ENCODE measurements around the gene ARVCF. TPM values are rescaled to one million over a fixed set of nuclear protein-coding genes. Genes with fewer than 3 reads are reported as not detected.
A peak's percentile ranks its signal among the peaks of the same experiment; 100 is the strongest.

Gene ARVCF
- total RNA-seq, 1 donor from 2014 or later: 26.8 TPM

GRCh38 chr22:19971276-19972124 lies 45.1 kb downstream of the ARVCF start:
- DNase-seq (no peak), ATAC-seq (peak; percentile 7)
- intact Hi-C loops (cut with micrococcal nuclease): loop anchor here (5.0 kb wide), 1 partner anchor 41 kb away; no protein-coding TSS in a partner anchor

GRCh38 chr22:19970479-19971275 lies 45.9 kb downstream of the ARVCF start:
- intact Hi-C loops (cut with micrococcal nuclease): loop anchor here (5.0 kb wide), 1 partner anchor 42 kb away; no protein-coding TSS in a partner anchor
- DNase-seq (peak; percentile 85), ATAC-seq (peak; percentile 71)

DNA sequence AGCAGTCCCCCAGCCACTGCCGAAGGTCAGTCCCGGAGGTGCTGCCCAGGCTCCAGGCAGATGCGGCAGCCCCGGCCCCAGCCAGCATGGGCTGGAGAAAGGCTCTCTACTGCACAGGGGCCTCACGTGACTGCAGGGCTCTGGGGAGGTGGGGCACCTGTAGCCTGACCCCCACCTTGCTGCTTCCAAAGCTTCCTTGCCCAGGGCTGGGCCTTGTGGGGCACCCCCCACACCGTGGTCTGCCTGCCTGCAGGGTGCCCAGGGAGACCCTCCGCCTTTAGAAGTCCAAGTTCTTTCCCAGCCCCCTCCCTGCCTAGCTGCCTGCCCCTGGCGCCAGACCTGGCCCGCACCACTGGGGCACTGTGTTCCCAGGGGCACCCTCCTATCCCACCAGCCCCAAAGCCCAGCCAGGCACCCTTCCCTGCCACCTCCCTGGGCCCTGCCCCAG lies 46.6 kb downstream of the ARVCF start:
- peak; percentile 2 for ATAC-seq
- intact Hi-C loops (cut with micrococcal nuclease): loop anchor here (5.0 kb wide), 1 partner anchor 42 kb away; no protein-coding TSS in a partner anchor
- no peak for DNase-seq

DNA sequence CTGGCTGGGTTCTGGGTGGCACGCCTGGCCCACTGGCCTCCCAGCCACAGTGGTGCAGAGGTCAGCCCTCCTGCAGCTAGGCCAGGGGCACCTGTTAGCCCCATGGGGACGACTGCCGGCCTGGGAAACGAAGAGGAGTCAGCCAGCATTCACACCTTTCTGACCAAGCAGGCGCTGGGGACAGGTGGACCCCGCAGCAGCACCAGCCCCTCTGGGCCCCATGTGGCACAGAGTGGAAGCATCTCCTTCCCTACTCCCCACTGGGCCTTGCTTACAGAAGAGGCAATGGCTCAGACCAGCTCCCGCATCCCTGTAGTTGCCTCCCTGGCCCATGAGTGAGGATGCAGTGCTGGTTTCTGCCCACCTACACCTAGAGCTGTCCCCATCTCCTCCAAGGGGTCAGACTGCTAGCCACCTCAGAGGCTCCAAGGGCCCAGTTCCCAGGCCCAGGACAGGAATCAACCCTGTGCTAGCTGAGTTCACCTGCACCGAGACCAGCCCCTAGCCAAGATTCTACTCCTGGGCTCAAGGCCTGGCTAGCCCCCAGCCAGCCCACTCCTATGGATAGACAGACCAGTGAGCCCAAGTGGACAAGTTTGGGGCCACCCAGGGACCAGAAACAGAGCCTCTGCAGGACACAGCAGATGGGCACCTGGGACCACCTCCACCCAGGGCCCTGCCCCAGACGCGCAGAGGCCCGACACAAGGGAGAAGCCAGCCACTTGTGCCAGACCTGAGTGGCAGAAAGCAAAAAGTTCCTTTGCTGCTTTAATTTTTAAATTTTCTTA lies 47.3 kb downstream of the ARVCF start:
- intact Hi-C loops (cut with micrococcal nuclease): no loop called here
- ATAC-seq (no peak), DNase-seq (no peak)

- DNase-seq (no peak), ATAC-seq (no peak)
- intact Hi-C loops (cut with micrococcal nuclease): no loop called here
Measured at GRCh38 chr22:19968450-19968891, 48.2 kb downstream of the ARVCF start.

- intact Hi-C loops (cut with micrococcal nuclease): no loop called here
- DNase-seq: no peak
- no peak for ATAC-seq
Measured at GRCh38 chr22:19967850-19968449, 48.7 kb downstream of the ARVCF start.

- ATAC-seq (no peak), DNase-seq (no peak)
- intact Hi-C loops (cut with micrococcal nuclease): no loop called here
Measured at GRCh38 chr22:19966908-19967750, 49.5 kb downstream of the ARVCF start.

- ATAC-seq (no peak), DNase-seq (no peak)
- intact Hi-C loops (cut with micrococcal nuclease): no loop called here
Measured at GRCh38 chr22:19965771-19966709, 50.6 kb downstream of the ARVCF start.

- DNase-seq (no peak), ATAC-seq (no peak)
- intact Hi-C loops (cut with micrococcal nuclease): no loop called here
Measured at GRCh38 chr22:19964701-19965386, 51.8 kb downstream of the ARVCF start.

- intact Hi-C loops (cut with micrococcal nuclease): no loop called here
- ATAC-seq: no peak
- DNase-seq: no peak
Measured at GRCh38 chr22:19963863-19964642, 52.6 kb downstream of the ARVCF start.

DNA sequence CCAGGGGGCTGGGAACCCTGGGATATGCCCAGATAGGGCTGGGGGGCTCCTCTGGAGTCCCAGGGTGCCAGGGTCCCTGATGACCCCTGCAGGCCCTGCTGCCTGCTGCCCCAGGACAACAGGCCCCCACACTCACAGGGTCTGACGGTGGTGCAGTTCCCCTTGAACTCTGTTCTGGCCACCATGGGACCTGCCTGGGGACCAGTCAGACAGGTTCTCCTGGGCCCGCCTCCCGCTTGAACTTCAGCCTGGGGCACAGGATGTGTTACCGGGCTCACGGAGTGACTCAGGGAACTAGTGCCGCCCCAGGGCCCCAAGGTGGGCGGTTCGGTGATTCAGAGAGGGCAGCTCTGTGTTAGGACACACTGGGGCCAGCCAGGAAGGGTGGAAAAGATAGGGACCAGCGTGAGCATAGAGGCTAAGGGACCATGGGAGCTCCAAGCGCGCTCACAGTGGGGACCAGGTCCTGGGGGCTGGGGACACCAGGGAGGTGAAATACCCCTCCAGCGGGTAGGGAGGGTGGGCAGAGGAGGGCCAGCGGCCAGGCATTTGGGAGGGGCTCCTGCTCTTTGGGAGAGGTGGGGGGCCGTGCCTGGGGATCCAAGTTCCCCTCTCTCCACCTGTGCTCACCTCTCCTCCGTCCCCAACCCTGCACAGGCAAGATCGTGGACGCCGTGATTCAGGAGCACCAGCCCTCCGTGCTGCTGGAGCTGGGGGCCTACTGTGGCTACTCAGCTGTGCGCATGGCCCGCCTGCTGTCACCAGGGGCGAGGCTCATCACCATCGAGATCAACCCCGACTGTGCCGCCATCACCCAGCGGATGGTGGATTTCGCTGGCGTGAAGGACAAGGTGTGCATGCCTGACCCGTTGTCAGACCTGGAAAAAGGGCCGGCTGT lies 53.5 kb downstream of the ARVCF start:
- ATAC-seq: no peak
- peak; percentile 35 for DNase-seq
- intact Hi-C loops (cut with micrococcal nuclease): no loop called here

DNA sequence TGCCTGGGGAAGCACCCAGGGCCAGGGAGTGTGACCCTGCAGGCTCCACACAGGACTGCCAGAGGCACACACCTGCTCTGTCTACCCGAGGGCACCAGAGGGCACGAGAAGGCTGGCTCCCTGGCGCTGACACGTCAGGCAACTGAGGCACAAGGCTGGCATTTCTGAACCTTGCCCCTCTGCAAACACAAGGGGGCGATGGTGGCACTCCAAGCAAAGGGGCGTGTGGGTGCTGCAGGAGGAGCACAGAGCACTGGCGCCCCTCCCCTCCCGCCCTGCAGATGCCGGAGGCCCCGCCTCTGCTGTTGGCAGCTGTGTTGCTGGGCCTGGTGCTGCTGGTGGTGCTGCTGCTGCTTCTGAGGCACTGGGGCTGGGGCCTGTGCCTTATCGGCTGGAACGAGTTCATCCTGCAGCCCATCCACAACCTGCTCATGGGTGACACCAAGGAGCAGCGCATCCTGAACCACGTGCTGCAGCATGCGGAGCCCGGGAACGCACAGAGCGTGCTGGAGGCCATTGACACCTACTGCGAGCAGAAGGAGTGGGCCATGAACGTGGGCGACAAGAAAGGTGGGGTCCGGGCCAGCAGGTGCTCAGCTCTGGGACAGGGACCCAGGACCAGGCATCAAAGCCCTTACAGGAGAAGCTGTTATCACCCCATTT lies 54.2 kb downstream of the ARVCF start:
- DNase-seq (peak; percentile 73), ATAC-seq (peak; percentile 39)
- intact Hi-C loops (cut with micrococcal nuclease): no loop called here

DNA sequence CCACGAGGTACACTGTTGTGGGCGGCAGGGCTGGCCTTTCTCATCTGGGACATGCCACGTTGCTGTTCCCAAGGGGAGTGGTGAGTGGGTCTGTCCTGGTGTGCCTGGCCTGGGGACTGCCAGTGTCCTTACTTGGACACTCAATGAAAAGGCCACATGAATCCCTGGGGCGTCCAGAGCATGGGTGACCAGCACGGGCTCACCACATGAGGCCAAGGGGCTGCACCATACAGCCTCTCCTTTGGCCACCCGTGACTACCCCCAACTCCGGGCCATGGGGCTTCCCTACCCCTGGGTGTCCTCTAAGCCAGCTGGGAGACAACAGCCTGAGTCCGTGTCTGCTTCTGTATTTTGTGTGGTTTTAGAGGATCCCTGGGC lies 54.8 kb downstream of the ARVCF start:
- ATAC-seq (no peak), DNase-seq (peak; percentile 24)
- intact Hi-C loops (cut with micrococcal nuclease): no loop called here

DNA sequence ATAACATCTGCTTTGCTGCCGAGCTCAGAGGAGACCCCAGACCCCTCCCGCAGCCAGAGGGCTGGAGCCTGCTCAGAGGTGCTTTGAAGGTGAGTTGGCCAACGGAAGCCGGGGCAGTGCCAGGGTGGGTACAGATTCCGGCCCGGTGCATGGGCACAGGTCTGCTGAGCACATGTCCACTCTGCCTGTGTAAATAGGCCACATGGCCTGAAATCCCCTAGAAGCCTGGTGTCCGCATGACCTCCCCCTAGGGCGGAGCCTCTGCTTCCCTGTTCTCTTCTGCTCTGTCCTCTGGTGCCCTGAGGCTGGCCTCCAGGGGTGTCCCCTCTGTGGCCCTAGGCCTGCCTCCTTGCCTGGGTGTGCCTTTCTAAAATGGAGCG lies 55.4 kb downstream of the ARVCF start:
- DNase-seq (peak; percentile 29), ATAC-seq (no peak)
- intact Hi-C loops (cut with micrococcal nuclease): no loop called here
